Iris pigment epithelial cell (primary cell): ENCODE results near the gene SERPINB7.

Experiments
- DNase-seq: peaks from one replicate; pipeline ENCODE4 v3.0.0-alpha.2; 2011; ENCODE audit warnings: low read depth

The SERPINB7 gene

DNA sequence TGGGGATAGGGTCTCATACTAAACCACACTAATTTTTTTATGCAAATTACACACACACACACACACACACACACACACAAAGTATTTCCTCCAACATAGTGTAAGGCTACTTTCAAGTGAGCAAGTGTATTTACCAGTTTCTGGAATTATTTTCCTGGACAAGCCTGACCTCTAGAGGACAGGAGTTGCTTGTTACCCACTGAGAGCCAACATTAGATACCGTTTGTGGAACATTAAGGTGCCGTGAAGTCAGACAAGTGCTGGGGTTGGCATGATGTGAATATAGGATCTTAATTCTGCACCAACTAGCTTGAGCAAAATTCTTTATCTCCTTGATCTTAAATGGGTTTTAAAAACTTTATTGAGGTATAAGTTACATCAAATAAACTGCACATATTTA lies 72.9 kb downstream of the SERPINB7 start:
- peak; percentile 62 for DNase-seq

GRCh38 chr18:63850020-63850419 lies 74.8 kb downstream of the SERPINB7 start:
- DNase-seq: peak; percentile 20

DNA sequence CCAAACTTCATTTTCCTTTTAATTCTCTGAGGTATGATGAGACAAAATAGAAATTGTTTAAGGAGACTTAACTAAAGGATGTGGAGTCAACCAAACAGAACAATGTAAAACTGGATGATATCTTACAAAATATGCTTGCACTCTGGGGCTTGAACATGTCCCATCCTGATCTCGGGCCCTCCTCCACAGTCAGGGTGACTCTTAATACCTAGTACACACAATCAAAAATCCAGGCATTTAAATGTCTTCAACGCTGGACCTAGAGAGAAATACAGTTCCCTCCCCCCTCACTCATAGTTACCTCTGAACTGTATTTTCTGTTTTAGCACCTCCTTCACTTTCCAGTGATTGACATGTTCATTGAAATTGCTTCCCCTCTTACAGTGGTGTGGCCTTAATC lies 75.4 kb downstream of the SERPINB7 start:
- DNase-seq: no peak
